NCI-H1417 (cell line): ENCODE measurements around the gene HES5.

Source experiments
- DNase-seq, 3 experiments: peaks; one replicate each; lab custom pipeline; 2025; lab: John Stamatoyannopoulos, UW

Gene HES5

GRCh38 chr1:2514863-2515762 lies 14.9 kb downstream of the HES5 start:
- DNase-seq = no peak

DNA sequence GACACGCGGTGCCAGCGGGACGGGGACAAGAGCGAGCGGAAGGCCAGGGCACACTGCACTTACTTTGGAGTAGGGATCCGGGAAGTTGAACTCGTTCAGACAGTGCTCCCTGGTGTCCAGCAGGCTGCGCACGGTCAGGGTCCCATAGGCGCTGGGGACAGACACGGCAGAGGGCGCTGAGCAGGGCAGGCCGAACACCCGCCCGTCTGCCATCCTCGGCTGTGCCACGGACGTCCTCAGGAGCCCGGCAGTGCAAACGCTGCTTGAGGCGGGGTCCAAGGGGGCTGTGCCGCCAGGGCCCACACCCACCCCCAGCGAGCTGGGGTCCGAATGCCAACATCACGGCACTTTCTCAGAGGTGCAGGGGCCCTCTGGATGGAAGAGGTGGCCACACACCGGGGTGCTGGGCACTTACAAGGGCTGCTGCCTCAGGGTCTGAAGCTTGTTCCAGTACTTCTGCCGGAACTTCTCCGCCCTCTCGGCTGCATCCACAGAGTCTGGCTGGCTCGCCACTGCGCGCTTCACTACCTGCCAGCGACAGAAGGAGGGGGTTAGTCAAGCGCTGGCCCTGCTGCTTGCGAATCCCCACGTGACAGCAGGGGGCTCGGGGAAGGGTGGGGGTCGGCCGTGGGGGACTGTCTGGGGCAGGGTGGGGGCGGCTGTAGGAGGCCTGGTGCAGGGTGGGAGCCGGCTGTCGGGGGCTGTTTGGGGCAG lies 16.0 kb downstream of the HES5 start:
- DNase-seq = no peak

DNA sequence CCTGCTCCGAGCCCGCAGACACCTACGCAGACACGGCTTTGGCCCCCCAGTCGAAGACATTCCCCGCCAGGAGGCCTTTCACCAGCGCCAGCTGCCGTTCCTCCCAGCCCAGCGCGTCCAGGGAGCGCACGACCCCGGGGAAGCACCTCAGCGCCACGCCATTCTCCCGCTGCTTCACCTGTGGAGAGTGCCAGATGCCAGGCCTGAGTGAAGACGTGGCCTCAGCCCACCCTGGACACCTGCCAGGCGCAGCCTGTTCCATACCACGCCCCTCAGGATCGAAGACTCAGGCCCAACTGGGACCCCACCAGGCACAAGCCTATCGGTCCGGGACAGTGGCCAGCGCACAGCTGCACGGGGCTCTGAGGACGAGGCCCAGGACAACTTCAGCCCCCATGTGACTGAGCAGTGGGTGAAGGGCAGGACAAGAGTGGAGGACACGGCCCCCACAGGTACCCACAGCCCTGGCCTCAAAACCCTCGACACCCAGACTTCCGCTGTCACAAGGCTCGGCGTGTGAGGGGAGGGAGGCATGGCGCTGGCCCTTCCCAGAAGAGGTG lies 17.1 kb downstream of the HES5 start:
- no peak for DNase-seq

- no peak for DNase-seq
These were observed 19.5 kb downstream of the HES5 start for GRCh38 chr1:2510366-2511155.

GRCh38 chr1:2509589-2509988 lies 20.5 kb downstream of the HES5 start:
- no peak for DNase-seq

GRCh38 chr1:2508751-2509150 lies 21.3 kb downstream of the HES5 start:
- no peak for DNase-seq

DNA sequence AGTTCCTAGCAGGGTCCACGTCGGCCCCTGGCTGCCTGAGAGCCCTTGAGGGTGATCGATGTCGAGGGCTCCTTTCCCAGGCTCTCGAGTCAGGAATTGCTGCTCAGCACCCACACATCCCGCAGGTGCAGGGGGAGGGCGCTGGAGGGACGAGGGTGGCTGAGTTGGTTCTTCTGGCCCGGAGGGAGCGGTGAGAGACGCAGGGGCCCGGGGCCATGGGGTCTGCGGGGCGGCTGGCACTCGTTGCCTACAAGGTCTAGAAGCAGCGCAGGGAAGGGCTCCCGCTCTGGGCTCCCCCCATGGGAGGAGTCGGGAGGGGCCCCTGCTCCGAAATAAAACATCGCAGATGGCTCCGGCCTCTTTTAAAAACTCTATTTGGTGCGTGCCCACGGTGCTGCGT lies 21.9 kb downstream of the HES5 start:
- no peak for DNase-seq

DNA sequence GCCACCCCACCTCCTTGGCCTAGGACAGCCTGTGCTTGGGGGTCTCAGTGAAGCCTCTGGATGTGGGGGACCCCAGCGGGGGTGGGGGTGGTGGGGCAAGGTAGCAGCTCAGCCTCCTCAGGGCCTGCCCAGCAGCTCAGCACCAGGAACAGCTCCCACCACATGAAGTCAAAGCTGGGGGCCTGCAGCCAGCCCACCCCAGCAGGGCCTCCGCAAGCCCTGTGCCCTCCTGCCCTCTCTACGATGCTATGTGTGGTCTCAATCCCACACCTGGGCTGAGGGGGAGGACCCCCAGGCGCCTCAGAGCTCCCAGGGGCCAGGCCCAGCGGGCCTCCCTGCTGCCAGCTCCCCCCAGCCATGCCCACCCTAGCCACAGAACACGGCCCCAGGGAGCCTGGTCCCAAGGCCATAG lies 22.3 kb downstream of the HES5 start:
- DNase-seq = no peak

DNA sequence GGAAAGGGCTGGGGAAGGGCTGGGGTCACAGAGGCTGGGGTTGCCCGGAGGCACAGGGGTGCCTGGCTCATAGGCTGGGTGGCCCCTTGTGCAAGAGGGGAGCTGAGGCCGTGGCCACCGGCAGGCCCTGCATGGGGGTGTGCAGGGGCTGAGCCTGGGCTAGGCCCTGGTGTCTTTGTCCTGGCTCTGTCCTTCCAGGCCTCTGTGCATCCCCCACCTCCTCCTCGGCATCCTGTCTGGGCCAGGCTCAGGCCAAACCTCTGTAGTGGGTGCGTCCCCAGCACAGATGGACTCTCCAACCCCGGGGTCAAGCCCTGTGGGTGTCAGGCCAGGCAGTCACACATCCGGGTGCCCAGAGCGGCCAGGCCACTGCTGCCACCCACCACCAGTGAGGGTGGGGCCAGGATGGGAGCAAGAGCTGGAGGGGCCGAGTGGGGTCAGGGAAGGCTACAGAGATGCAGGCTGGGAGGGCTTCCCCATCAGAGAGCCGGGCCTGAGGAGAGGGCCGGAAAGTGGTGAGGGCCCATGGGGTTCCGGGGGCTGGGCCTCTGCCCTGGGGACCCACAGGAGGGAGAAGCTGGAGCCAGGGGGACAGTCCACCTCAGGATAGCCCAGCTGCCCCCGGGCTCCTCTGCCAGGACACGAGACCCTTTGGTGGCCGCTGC lies 23.0 kb downstream of the HES5 start:
- DNase-seq = no peak

GRCh38 chr1:2506007-2506860 lies 23.8 kb downstream of the HES5 start:
- no peak for DNase-seq

GRCh38 chr1:2505461-2505994 lies 24.5 kb downstream of the HES5 start:
- no peak for DNase-seq

DNA sequence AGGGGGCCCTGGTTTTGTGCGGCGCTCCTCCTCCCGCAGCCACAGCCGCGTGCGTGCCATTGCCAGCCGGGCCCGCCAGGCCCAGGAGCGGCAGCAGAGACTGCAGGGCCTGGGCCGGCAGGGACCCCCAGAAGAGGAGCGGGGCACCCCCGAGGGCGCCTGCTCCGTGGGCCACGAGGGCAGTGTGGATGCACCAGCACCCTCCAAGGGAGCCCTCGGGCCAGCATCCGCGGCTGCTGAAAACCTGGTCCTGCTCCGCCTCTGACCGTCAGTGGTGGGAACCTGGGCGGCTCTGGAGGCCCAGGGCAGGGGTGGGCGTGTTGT lies 25.2 kb downstream of the HES5 start:
- DNase-seq = no peak

DNA sequence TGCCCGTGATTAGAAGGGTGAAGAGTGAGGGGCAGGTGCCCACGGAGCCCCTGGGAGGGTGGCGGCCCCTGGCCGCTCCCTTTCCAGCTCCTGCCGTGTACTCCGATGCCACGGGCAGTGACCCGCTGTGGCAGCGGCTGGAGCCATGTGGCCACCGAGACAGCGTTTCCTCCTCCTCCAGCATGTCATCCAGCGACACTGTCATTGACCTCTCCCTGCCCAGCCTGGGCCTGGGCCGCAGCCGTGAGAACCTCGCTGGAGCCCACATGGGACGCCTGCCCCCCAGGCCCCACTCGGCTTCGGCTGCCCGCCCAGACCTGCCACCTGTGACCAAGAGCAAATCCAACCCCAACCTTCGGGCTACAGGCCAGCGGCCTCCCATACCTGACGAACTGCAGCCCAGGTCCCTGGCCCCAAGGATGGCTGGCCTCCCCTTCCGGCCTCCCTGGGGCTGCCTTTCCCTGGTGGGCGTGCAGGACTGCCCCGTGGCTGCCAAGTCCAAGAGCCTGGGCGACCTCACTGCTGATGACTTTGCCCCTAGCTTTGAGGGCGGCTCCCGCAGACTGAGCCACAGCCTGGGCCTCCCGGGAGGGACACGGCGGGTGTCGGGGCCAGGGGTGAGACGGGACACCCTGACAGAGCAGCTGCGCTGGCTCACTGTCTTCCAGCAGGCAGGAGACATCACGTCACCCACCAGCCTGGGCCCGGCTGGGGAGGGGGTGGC lies 25.7 kb downstream of the HES5 start:
- DNase-seq = peak in 1 of 3 experiments; percentile 15

GRCh38 chr1:2503554-2504224 lies 26.4 kb downstream of the HES5 start:
- no peak for DNase-seq

DNA sequence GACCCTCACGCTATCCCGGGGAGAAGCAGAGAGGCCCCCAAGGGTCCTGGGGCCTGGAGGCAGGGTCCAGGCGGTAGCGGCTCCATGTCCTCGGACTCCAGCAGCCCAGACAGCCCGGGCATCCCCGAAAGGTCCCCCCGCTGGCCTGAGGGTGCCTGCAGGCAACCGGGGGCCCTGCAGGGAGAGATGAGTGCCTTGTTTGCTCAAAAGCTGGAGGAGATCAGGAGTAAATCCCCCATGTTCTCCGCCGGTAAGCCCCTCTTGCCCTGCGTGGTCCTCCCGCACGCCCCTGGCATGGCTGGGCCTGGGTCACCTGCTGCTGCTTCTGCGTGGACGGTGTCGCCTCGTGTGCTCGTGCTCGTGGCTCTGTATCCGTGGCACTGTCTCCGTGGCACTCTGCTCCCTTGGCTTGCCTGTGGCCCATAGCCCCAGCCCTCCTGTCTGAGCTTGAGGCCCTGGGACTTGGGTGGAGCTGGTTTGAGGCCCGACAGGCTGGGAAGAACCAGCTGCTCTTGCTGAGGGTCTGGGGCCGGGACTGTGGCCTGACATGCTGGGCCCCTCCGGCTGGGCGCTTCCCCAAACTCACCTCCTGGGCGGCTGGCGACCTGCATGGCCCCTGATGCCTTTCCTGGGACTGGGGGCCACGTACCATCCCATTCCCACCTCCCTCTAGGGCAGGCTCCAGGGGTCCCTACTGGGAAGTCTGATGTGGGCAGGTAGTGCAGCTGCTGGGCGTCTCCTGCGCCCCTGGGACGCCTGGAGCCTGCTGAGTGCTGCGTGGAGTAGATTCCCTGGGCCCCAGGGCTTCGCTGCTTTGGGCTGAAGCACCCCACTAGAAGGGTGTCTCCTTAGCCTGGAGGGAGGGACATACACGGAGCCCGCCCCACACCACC lies 27.2 kb downstream of the HES5 start:
- DNase-seq = no peak

DNA sequence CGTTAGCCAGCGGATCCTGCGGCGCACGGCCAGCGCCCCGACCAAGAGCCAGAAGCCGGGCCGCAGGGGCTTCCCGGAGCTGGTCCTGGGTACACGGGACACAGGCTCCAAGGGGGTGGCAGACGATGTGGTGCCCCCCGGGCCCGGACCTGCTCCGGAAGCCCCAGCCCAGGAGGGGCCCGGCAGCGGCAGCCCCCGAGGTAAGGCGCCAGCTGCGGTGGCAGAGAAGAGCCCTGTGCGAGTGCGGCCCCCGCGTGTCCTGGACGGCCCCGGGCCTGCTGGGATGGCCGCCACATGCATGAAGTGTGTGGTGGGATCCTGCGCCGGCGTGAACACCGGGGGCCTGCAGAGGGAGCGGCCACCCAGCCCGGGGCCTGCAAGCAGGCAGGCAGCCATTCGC lies 27.9 kb downstream of the HES5 start:
- no peak for DNase-seq

DNA sequence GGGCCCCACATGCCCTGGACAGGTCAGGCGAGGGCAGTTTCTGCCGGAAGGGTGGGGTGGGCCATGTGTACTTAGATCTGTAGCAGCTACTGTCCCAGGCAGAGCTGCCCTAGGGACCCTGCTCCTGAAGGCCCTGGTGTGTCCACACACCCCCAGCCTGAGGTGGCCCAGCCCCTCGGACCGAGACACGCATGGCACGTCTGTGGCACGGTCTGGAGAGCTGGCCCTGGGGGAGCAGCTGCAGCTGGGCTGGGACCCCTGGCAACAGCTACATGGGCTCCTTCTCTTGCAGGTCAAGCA lies 28.3 kb downstream of the HES5 start:
- DNase-seq = no peak

- no peak for DNase-seq
These were observed 28.8 kb downstream of the HES5 start for GRCh38 chr1:2501041-2501819.
